GM18517 (cell line): ENCODE results near the gene GTF2F2.
"Not testable (repeated sequence)": the region's sequence is repeated elsewhere in the genome, so short reads cannot be mapped to it uniquely, and the experiment has no call there.

Experiments
- ATAC-seq: cut with Tn5 transposase; IDR thresholded peaks from one replicate; pipeline ENCODE4 v1.9.1; 2021; ENCODE audit warnings: mild to moderate bottlenecking, moderate library complexity; ENCODE audit not compliant: unreplicated experiment

Gene GTF2F2

GRCh38 chr13:45244736-45245135 lies 124.4 kb downstream of the GTF2F2 start:
- not testable (repeated sequence) for ATAC-seq

- ATAC-seq, result no peak
Measured at GRCh38 chr13:45249662-45250061, 129.4 kb downstream of the GTF2F2 start.

- no peak for ATAC-seq
Measured at GRCh38 chr13:45254396-45254795, 134.1 kb downstream of the GTF2F2 start.

GRCh38 chr13:45255247-45255987 lies 135.1 kb downstream of the GTF2F2 start:
- no peak for ATAC-seq

- no peak for ATAC-seq
Measured at GRCh38 chr13:45256254-45256653, 135.9 kb downstream of the GTF2F2 start.

GRCh38 chr13:45257638-45258333 lies 137.5 kb downstream of the GTF2F2 start:
- ATAC-seq, result no peak

GRCh38 chr13:45258334-45258675 lies 138.0 kb downstream of the GTF2F2 start:
- ATAC-seq, result no peak

GRCh38 chr13:45267215-45267614 lies 146.9 kb downstream of the GTF2F2 start:
- no peak for ATAC-seq

GRCh38 chr13:45269204-45269603 lies 148.9 kb downstream of the GTF2F2 start:
- no peak for ATAC-seq

GRCh38 chr13:45276913-45277312 lies 156.6 kb downstream of the GTF2F2 start:
- no peak for ATAC-seq

- ATAC-seq, result no peak
Measured at GRCh38 chr13:45278096-45278645, 157.9 kb downstream of the GTF2F2 start.

GRCh38 chr13:45280011-45280410 lies 159.7 kb downstream of the GTF2F2 start:
- ATAC-seq, result no peak

- ATAC-seq, result peak; percentile 72
Measured at GRCh38 chr13:45280751-45281634, 160.7 kb downstream of the GTF2F2 start.

GRCh38 chr13:45282994-45283393 lies 162.7 kb downstream of the GTF2F2 start:
- ATAC-seq, result no peak

GRCh38 chr13:45289936-45290563 lies 169.7 kb downstream of the GTF2F2 start:
- no peak for ATAC-seq

- no peak for ATAC-seq
Measured at GRCh38 chr13:45292176-45292575, 171.9 kb downstream of the GTF2F2 start.

GRCh38 chr13:45295536-45295935 lies 175.2 kb downstream of the GTF2F2 start:
- ATAC-seq, result no peak

GRCh38 chr13:45296259-45296658 lies 175.9 kb downstream of the GTF2F2 start:
- no peak for ATAC-seq

GRCh38 chr13:45297456-45298205 lies 177.3 kb downstream of the GTF2F2 start:
- ATAC-seq, result peak; percentile 46

GRCh38 chr13:45298206-45298505 lies 177.8 kb downstream of the GTF2F2 start:
- ATAC-seq, result no peak
